Measurements from ENCODE around the gene ARFRP1.

DNA sequence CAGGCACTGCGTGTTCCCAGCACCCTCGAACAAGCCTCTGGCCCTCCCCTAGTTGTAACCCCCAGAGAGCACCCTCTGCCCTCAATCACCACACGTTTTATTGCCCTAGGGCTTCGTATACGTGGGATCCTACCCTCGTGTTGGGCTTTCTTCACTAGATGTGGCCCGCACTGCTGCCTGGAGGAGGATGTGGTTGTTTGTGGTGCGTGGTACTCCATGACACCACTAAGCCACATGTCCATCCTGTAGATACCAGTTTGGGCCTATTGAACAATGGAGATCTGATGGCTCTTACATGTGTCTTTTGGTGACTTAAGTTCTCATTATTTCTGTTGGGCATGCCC lies 48.8 kb upstream of the ARFRP1 start:
- TF ChIP-seq, protein P1, sequence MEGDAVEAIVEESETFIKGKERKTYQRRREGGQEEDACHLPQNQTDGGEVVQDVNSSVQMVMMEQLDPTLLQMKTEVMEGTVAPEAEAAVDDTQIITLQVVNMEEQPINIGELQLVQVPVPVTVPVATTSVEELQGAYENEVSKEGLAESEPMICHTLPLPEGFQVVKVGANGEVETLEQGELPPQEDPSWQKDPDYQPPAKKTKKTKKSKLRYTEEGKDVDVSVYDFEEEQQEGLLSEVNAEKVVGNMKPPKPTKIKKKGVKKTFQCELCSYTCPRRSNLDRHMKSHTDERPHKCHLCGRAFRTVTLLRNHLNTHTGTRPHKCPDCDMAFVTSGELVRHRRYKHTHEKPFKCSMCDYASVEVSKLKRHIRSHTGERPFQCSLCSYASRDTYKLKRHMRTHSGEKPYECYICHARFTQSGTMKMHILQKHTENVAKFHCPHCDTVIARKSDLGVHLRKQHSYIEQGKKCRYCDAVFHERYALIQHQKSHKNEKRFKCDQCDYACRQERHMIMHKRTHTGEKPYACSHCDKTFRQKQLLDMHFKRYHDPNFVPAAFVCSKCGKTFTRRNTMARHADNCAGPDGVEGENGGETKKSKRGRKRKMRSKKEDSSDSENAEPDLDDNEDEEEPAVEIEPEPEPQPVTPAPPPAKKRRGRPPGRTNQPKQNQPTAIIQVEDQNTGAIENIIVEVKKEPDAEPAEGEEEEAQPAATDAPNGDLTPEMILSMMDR (IDR thresholded peaks at IDR 0.05 in 4 of 5, conservative IDR thresholded peaks at IDR 0.05 in 1 of 5), result no peak
- TF ChIP-seq POLR2A (IDR thresholded peaks at IDR 0.05), result no peak

Data from gastrocnemius medialis (tissue), 4 donors.